GM10847 (cell line): ENCODE measurements around the gene PEX14.

Experiments
- POLR2A ChIP-seq: IDR thresholded peaks from 2 replicates; pipeline ENCODE4 v1.6.1; 2011; ENCODE audit not compliant: insufficient read length; ENCODE audit errors: extremely low read depth

Gene PEX14

DNA sequence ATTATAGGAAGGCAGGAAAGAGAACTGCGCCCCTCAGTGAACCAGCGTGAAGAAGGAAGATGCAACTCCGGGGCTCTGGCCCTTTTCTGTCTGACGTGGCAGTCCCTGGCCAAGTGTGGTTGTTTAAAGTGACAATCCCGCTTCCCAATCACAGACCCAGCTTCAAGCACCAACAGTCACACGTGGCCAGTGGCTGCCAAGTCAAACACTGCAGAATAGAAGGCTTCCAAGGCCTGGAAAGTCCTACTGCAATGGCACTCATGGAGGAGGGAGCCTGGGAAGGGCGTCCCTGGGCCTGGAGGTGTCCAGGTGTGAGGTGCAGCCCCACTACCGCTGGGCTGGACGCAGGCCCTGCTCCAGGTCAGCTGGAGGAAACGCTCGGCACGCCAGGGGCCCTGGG, 177.9 kb downstream of the PEX14 start:
- TF ChIP-seq POLR2A: no peak

- TF ChIP-seq POLR2A: no peak
These were observed 178.8 kb downstream of the PEX14 start for GRCh38 chr1:10653370-10654125.

DNA sequence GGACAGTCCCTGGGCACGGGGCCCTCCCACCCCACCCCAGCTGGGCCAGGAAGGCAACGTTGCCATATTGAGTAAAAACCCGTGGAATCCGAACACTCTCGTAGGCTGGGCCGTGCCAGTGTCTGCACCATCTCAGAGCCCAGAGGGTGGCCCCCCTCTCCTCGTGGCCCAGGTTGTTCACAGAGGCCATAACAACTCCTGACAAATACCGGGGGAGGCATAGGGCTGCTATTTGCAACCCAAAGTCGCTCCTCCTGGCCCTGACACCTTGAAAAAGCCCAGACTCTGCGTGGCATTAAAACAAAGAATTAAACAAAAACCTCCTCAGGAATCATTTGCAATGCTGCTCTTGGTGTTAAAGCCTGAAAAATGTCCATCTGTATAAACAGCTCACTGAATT, 180.3 kb downstream of the PEX14 start:
- TF ChIP-seq POLR2A: no peak

GRCh38 chr1:10656431-10656830, 181.7 kb downstream of the PEX14 start:
- TF ChIP-seq POLR2A: no peak

DNA sequence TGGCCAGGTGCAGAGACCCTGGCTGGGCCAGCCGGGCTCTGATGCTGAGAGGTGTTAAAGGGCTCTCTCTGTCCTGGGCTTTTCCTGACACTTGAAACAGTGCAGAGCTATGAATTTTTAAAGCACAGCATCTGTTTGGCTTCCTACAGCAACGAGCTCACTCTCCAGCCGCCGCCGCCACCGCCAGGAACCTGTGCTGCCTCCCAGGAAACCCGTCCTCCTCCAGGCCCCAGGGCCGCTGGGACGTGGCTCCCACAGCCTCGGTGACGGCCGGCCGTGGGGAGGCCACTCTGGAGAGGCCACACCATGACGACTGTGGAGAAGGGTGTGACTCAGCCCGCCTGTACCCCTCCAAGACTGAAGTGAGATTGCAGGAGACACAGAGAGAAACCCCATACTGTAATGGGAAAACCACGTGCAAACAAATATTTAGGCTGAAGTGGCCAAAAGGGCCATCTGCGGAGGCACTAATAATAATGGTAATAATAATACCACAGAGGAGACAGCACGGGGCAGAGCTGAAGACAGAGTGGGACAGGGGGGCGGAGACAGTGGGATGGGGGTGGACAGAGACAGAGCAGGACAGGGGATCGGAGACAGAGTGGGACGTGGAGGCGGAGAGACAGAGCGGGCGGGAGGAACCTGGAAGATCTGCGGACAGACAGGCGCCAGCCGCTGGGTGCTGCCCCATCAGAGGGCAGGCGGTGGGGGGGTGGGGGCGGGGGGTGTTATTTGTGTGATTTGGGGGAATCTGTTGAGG, 182.5 kb downstream of the PEX14 start:
- TF ChIP-seq POLR2A: no peak

DNA sequence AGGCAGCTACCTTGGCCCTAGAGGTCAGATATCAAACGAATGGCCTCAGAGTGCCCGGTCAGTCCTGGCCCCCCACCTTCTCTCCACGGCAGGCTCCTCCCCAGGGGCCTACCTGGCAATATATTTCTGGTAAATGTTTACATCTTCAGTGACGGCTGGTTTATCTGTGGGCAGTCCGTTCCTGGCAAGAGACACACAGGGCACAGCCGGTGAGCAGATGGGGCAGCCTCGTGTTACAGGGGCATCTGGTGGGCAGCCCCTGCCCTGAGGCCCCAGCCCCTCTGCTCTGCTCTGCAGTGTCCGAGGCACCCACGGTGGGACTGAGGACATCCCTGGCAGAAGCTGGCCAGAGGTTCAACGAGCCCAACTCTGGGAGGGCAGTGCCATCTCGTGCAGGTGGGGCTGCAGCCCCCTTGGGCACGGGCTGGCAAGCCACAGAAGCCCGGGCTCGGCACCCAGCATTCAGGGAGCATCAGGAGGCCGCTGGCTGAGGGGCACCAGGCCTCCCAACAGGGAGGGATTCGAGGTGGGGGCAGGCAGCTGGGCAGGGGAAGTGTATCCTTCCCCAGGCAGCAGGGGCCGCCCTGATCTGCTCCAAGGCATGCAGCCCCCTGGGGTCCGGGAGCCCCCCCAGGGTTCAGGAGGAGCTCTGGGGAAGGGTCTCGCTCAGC, 183.8 kb downstream of the PEX14 start:
- no peak for TF ChIP-seq POLR2A

DNA sequence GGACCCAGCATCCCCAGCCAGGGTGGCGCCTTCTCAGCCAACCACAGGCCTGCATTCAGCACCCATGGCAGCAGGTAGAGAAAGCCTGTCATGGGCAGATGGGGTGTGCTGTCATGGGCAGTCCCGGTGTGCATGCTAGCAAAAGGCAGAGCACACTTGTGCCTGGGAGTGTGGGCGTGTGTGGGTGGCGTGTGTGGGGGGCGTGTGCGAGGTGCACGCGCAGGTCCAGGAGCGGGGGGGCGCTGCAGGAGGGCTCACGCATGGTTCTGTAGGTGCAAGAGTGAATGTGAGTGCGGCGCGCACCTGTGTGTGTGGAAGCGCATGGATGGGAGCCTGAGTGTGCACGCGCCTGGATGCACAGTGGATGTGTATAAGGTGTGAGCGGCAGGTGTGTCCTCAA, 184.5 kb downstream of the PEX14 start:
- TF ChIP-seq POLR2A: no peak

DNA sequence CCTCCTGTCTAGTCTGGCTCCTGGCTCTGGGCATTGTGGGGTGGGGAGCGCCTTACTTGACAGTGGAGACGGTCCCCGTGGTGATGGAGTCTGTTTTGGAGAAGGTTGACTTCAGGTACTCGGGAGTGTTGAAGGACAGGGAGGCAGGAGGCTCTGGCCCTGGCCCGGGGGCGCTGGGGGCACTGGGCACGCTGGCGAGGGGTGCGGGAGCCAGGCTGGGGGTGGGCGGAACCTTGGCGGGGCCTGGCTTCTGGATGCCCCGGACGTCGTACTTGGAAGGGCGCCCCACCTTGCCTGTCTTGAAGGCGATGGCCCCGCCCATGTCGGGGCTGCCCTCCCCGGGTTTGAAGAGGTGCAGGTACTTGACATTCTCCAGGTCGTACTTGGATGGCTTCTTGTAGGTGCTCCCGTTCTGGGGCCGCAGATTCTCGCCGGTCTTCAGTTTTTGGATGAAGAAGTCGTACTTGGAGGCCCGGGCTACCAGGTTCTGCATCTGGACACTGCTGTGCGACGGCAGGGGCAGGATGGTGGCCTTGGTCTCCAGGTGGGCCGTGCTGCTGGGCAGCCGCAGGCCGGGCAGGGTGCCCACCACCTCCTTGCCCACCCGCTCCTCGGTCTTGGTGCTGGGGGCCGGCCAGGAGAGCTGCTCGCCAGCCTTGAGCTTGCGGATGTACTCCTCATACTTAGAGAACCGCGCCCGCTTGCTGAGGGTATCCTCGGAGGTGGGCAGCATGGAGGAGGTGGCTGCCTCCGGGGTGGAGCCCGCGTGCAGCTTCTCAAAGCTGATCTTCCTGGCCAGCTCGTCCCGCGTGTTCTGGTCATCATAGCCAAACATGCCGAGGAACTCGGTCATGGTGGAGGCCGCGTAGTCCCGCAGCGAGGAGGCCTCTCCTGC, 185.1 kb downstream of the PEX14 start:
- TF ChIP-seq POLR2A: no peak

- no peak for TF ChIP-seq POLR2A
These were observed 186.7 kb downstream of the PEX14 start for GRCh38 chr1:10661453-10661852.

- no peak for TF ChIP-seq POLR2A
These were observed 187.4 kb downstream of the PEX14 start for GRCh38 chr1:10662090-10662688.

- TF ChIP-seq POLR2A: no peak
These were observed 188.3 kb downstream of the PEX14 start for GRCh38 chr1:10662824-10663677.

DNA sequence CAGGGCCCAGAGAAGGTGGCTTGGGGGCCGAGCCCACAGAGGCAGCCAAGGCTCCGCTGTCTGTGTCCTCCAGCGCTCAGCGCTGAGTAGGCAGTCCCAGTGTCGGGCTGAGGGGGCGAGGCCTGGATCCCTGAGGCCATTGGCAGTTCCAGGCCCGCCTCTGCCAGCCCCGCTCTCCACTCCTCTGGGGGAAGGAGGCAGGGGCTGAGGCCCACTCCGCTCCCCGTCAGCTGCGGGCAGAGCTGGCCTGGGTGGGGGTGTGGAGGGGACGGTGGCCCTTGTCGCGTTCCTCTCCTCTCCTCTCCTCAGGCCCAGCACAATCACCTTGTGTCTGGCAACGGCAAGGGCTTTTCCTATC, 188.9 kb downstream of the PEX14 start:
- TF ChIP-seq POLR2A: no peak

DNA sequence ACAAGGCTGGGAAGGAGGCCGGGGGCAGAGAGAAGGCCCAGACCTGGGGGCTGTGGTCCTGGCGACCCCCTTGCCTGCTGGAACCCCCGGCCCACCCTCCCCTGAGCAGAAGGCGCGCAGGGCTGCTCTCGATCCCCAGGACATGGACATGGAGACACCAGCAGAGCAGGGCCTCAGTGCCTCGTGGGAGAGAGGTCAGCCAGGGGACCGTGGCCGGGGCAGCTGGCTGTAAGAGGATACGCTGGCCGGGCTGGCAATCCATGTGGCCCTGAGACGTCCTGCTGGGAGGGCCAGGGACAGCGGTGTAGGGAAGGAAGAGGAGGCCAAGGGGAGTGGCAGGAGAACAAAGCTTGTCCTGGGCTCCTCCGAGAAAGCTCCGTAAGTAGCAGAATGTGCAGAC, 189.5 kb downstream of the PEX14 start:
- no peak for TF ChIP-seq POLR2A

- no peak for TF ChIP-seq POLR2A
These were observed 190.5 kb downstream of the PEX14 start for GRCh38 chr1:10665226-10665625.
